ENCODE results near the gene PDGFRB.
A peak's percentile ranks its signal among the peaks of the same experiment; 100 is the strongest.

The PDGFRB gene

GRCh38 chr5:150162142-150162513, 6.5 kb upstream of the PDGFRB start:
- DNase-seq, result no peak

GRCh38 chr5:150161242-150162141, 5.8 kb upstream of the PDGFRB start:
- peak; percentile 72 for DNase-seq

GRCh38 chr5:150160448-150161081, 4.9 kb upstream of the PDGFRB start:
- DNase-seq, result no peak

- no peak for DNase-seq
Observed at GRCh38 chr5:150159741-150160179, 4.1 kb upstream of the PDGFRB start.

GRCh38 chr5:150159031-150159430, 3.4 kb upstream of the PDGFRB start:
- DNase-seq, result no peak

- DNase-seq, result no peak
Observed at GRCh38 chr5:150158170-150158949, 2.7 kb upstream of the PDGFRB start.

- no peak for DNase-seq
Observed at GRCh38 chr5:150157168-150157567, 1.5 kb upstream of the PDGFRB start.

- DNase-seq, result no peak
Observed at GRCh38 chr5:150156540-150156939, 895 bp upstream of the PDGFRB start.

- no peak for DNase-seq
Observed at GRCh38 chr5:150156027-150156368, 353 bp upstream of the PDGFRB start.

GRCh38 chr5:150154618-150155128, 972 bp downstream of the PDGFRB start:
- DNase-seq, result no peak

- no peak for DNase-seq
Observed at GRCh38 chr5:150153957-150154617, 1.6 kb downstream of the PDGFRB start.

GRCh38 chr5:150153483-150153882, 2.2 kb downstream of the PDGFRB start:
- no peak for DNase-seq

GRCh38 chr5:150152636-150153462, 2.8 kb downstream of the PDGFRB start:
- no peak for DNase-seq

GRCh38 chr5:150149618-150150017, 6.0 kb downstream of the PDGFRB start:
- DNase-seq, result no peak

GRCh38 chr5:150148117-150148927, 7.3 kb downstream of the PDGFRB start:
- DNase-seq, result no peak

- no peak for DNase-seq
Observed at GRCh38 chr5:150147670-150148069, 8.0 kb downstream of the PDGFRB start.

- DNase-seq, result no peak
Observed at GRCh38 chr5:150146862-150147601, 8.6 kb downstream of the PDGFRB start.

GRCh38 chr5:150146235-150146634, 9.4 kb downstream of the PDGFRB start:
- no peak for DNase-seq

GRCh38 chr5:150144879-150145278, 10.8 kb downstream of the PDGFRB start:
- DNase-seq, result no peak

- DNase-seq, result no peak
Observed at GRCh38 chr5:150144246-150144801, 11.3 kb downstream of the PDGFRB start.

All from activated CD4-positive, alpha-beta T cell treated with anti-CD3 and anti-CD28 coated beads, Interleukin-2, amount 50 U/mL, for 1 hour (primary cell).